Liver (tissue), 9 donors: ENCODE results near the gene RERE. TPM values are rescaled to one million over a fixed set of nuclear protein-coding genes. Genes with fewer than 3 reads are reported as not detected.

Source experiments
- DNase-seq: peaks from one replicate; pipeline ENCODE4 v3.0.0-alpha.2; 2017; ENCODE audit warnings: low spot score
- H3K27ac ChIP-seq, 2 donors: one replicate each; pipeline ENCODE4 v1.7.0; 2013; ENCODE audit warnings: inconsistent platforms in 2 of 2, low read length in 2 of 2, control low read depth in 1 of 2, low read depth in 1 of 2, mild to moderate bottlenecking in 1 of 2
- H3K27me3 ChIP-seq, 4 donors: one replicate each; pipeline versions ENCODE4 v1.6.1 to v1.7.0; 2013; ENCODE audit warnings: low read length in 3 of 4, inconsistent platforms in 1 of 4, mild to moderate bottlenecking in 1 of 4, moderate library complexity in 1 of 4; ENCODE audit not compliant: control insufficient read depth in 4 of 4, insufficient read depth in 4 of 4
- H3K36me3 ChIP-seq, 4 donors: one replicate each; pipeline versions ENCODE4 v1.6.1 to v1.7.0; 2013; ENCODE audit warnings: low read length in 3 of 4, mild to moderate bottlenecking in 3 of 4, low read depth in 1 of 4, moderate library complexity in 1 of 4; ENCODE audit not compliant: control insufficient read depth in 4 of 4, insufficient read depth in 3 of 4
- H3K4me1 ChIP-seq, 4 donors: one replicate each; pipeline versions ENCODE4 v1.6.1 to v1.7.0; 2013; ENCODE audit warnings: low read length in 3 of 4, mild to moderate bottlenecking in 3 of 4, moderate library complexity in 1 of 4; ENCODE audit not compliant: control insufficient read depth in 4 of 4, insufficient read depth in 4 of 4
- H3K4me3 ChIP-seq, 3 donors: one replicate each; pipeline versions ENCODE4 v1.6.1 to v1.7.0; 2013; ENCODE audit warnings: low read length in 3 of 3, control low read depth in 1 of 3, low read depth in 1 of 3, mild to moderate bottlenecking in 1 of 3
- H3K9ac ChIP-seq, 2 donors: one replicate each; pipeline ENCODE4 v1.7.0; 2013; ENCODE audit warnings: low read length in 2 of 2, mild to moderate bottlenecking in 2 of 2, moderate library complexity in 2 of 2, control low read depth in 1 of 2, low read depth in 1 of 2
- H3K9me3 ChIP-seq, 4 donors: one replicate each; pipeline versions ENCODE4 v1.6.1 to v1.7.0; 2013; ENCODE audit warnings: low read length in 3 of 4; ENCODE audit not compliant: control insufficient read depth in 4 of 4
- EGR1 ChIP-seq, 2 donors: IDR thresholded peaks; 2 replicates each; pipeline ENCODE4 v1.6.1; 2016 to 2018; ENCODE audit warnings: antibody characterized with exemption in 2 of 2, low read depth in 2 of 2
- FOXA1 ChIP-seq: IDR thresholded peaks from 2 replicates; pipeline ENCODE4 v1.6.1; 2016; ENCODE audit warnings: antibody characterized with exemption
- FOXA2 ChIP-seq: IDR thresholded peaks from 2 replicates; pipeline ENCODE4 v1.6.1; 2016; ENCODE audit warnings: antibody characterized with exemption
- GABPA ChIP-seq, 2 donors: IDR thresholded peaks in 1 of 2; conservative IDR thresholded peaks in 1 of 2; 2 replicates each; pipeline ENCODE4 v1.6.1; 2016; ENCODE audit warnings: antibody characterized with exemption in 2 of 2, mild to moderate bottlenecking in 1 of 2, moderate library complexity in 1 of 2
- HNF4A ChIP-seq, 2 donors: conservative IDR thresholded peaks; 2 replicates each; pipeline ENCODE4 v1.6.1; 2016; ENCODE audit warnings: antibody characterized with exemption in 2 of 2, mild to moderate bottlenecking in 2 of 2
- HNF4G ChIP-seq: IDR thresholded peaks from 2 replicates; pipeline ENCODE4 v1.6.1; 2016; ENCODE audit warnings: antibody characterized with exemption
- JUND ChIP-seq, 2 donors: IDR thresholded peaks; 2 replicates each; pipeline ENCODE4 v1.6.1; 2016; ENCODE audit warnings: antibody characterized with exemption in 2 of 2
- NR2F2 ChIP-seq: IDR thresholded peaks from 2 replicates; pipeline ENCODE4 v1.6.1; 2016; ENCODE audit warnings: antibody characterized with exemption
- RAD21 ChIP-seq, 2 donors: IDR thresholded peaks; 2 replicates each; pipeline ENCODE4 v1.6.1; 2016; ENCODE audit warnings: antibody characterized with exemption in 2 of 2, mild to moderate bottlenecking in 2 of 2
- REST ChIP-seq: IDR thresholded peaks from 2 replicates; pipeline ENCODE4 v1.6.1; 2016; ENCODE audit warnings: antibody characterized with exemption, mild to moderate bottlenecking
- RXRA ChIP-seq, 2 donors: IDR thresholded peaks; 2 replicates each; pipeline ENCODE4 v1.6.1; 2017 to 2018; ENCODE audit warnings: antibody characterized with exemption in 2 of 2, mild to moderate bottlenecking in 1 of 2
- SP1 ChIP-seq: IDR thresholded peaks from 2 replicates; pipeline ENCODE4 v1.6.1; 2018; ENCODE audit warnings: antibody characterized with exemption, mild to moderate bottlenecking
- TAF1 ChIP-seq: conservative IDR thresholded peaks from 2 replicates; pipeline ENCODE4 v1.6.1; 2016; ENCODE audit warnings: antibody characterized with exemption, mild to moderate bottlenecking
- YY1 ChIP-seq: IDR thresholded peaks from 2 replicates; pipeline ENCODE4 v1.6.1; 2016; ENCODE audit warnings: antibody characterized with exemption, mild to moderate bottlenecking
- ZBTB33 ChIP-seq: IDR thresholded peaks from 2 replicates; pipeline ENCODE4 v1.6.1; 2016; ENCODE audit warnings: antibody characterized with exemption
- WGBS: extraction: QIAGEN DNeasy Blood & Tissue Kit; methylation state at CpG from one replicate; pipeline ENCODE4 v1.1.7; 2013; 5-methylcytosine and 5-hydroxymethylcytosine counted together
- polyA plus RNA-seq, 2 donors: library from polyadenylated mRNA; stranded (reverse) in 1 of 2; unstranded in 1 of 2; fragments of 200-250 nt in 1 of 2; fragments of >200 nt in 1 of 2; fragmentation: Nextera tagmentation in 1 of 2; extraction: Ambion mirVana in 1 of 2; gene quantifications; one replicate each; pipeline versions ENCODE4 v1.2.1 to v1.2.3, GENCODE V29; 2013 to 2015
- total RNA-seq, 2 donors: library from RNA; depleted of rRNA; stranded (reverse); fragments of >200 nt; gene quantifications; one replicate each; pipeline ENCODE4 v1.2.3, GENCODE V29; 2014
- TF ChIP-seq, protein P1 (sequence below): IDR thresholded peaks from 2 replicates; pipeline ENCODE4 v1.6.1; 2016; ENCODE audit warnings: antibody characterized with exemption
- TF ChIP-seq, protein P2 (sequence below): IDR thresholded peaks from 2 replicates; pipeline ENCODE4 v1.6.1; 2016; ENCODE audit warnings: antibody characterized with exemption
- TF ChIP-seq, protein P3 (sequence below): fragments of 150-350 bp; IDR thresholded peaks from 2 replicates; pipeline ENCODE4 v1.5.1; 2017; ENCODE audit warnings: improper control_type of control experiment, low read depth, low read length; ENCODE audit not compliant: missing input control
- donor health status: healthy.
- donor health status: healthy.
- donor health status: healthy.
- donor health status: healthy.
- donor health status: healthy.

RERE gene
- total and polyA plus RNA-seq, 4 donors, result 9.8 to 49.1 (median 24.8) TPM

DNA sequence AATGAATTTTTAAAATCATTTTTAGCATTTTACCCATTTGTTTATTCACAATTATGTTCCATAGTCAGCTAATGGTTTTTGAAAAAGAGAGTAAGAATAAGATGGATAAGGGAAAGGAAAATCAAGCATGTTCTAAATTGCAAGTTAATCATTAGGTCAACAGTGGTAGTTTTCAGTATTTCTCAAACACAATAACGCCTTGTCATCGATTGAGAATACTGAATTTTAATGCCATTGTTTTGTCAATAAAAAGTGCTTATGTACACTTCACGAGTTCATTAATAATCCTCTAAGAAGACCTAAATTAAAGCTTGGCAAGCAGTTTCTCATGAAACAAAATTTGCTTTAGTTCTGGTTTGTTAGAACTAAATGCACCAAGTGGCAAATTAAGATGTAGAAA, 100.3 kb downstream of the RERE start (continued):
- no peak for TF ChIP-seq REST
- TF ChIP-seq JUND (IDR thresholded peaks at IDR 0.05), result no peak
- TF ChIP-seq, protein P1, sequence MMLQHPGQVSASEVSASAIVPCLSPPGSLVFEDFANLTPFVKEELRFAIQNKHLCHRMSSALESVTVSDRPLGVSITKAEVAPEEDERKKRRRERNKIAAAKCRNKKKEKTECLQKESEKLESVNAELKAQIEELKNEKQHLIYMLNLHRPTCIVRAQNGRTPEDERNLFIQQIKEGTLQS, result no peak

- TF ChIP-seq GABPA (IDR thresholded peaks at IDR 0.05 in 1 of 2, conservative IDR thresholded peaks at IDR 0.05 in 1 of 2), result no peak
- TF ChIP-seq, protein P2, sequence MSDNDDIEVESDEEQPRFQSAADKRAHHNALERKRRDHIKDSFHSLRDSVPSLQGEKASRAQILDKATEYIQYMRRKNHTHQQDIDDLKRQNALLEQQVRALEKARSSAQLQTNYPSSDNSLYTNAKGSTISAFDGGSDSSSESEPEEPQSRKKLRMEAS, result no peak
- no peak for TF ChIP-seq FOXA1
- TF ChIP-seq RAD21 (IDR thresholded peaks at IDR 0.05), result no peak
- TF ChIP-seq EGR1 (IDR thresholded peaks at IDR 0.05; ENCODE audit: low read depth in 2 of 2), result no peak
- TF ChIP-seq, protein P3, sequence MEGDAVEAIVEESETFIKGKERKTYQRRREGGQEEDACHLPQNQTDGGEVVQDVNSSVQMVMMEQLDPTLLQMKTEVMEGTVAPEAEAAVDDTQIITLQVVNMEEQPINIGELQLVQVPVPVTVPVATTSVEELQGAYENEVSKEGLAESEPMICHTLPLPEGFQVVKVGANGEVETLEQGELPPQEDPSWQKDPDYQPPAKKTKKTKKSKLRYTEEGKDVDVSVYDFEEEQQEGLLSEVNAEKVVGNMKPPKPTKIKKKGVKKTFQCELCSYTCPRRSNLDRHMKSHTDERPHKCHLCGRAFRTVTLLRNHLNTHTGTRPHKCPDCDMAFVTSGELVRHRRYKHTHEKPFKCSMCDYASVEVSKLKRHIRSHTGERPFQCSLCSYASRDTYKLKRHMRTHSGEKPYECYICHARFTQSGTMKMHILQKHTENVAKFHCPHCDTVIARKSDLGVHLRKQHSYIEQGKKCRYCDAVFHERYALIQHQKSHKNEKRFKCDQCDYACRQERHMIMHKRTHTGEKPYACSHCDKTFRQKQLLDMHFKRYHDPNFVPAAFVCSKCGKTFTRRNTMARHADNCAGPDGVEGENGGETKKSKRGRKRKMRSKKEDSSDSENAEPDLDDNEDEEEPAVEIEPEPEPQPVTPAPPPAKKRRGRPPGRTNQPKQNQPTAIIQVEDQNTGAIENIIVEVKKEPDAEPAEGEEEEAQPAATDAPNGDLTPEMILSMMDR, result no peak
- TF ChIP-seq FOXA2, result no peak
- TF ChIP-seq RXRA (IDR thresholded peaks at IDR 0.05), result no peak
- no peak for TF ChIP-seq JUND (IDR thresholded peaks at IDR 0.05)
- no peak for TF ChIP-seq ZBTB33
- no peak for TF ChIP-seq TAF1
- no peak for TF ChIP-seq YY1
- TF ChIP-seq, protein P1, result no peak
- no peak for TF ChIP-seq NR2F2
- TF ChIP-seq SP1, result no peak
- TF ChIP-seq HNF4G, result no peak
- no peak for TF ChIP-seq HNF4A (conservative IDR thresholded peaks at IDR 0.05)
- no peak for TF ChIP-seq REST
- Histone ChIP-seq H3K27me3 (no peaks in the 10 kb centered on the region), H3K27ac (no peak overlapping the region), H3K9me3 (no peaks in the 10 kb centered on the region), H3K9ac (no peak overlapping the region), H3K36me3 (no peaks in the 10 kb centered on the region), H3K4me3 (no peak overlapping the region), H3K4me1 (peaks cover 2 to 16% (median 15%) of the 10 kb centered on the region in 4 donors)
- DNase-seq, result no peak
- 100% methylated on average over 1 of the region's 1 CpG for WGBS
Measured at GRCh38 chr1:8716238-8716637, 101.2 kb downstream of the RERE start.
